Right kidney (tissue), 1 donor: ENCODE data around the gene TMEM87B.

ENCODE experiments used
- DNase-seq: peaks from one replicate; pipeline ENCODE4 v3.0.0-alpha.2; 2016

TMEM87B gene

DNA sequence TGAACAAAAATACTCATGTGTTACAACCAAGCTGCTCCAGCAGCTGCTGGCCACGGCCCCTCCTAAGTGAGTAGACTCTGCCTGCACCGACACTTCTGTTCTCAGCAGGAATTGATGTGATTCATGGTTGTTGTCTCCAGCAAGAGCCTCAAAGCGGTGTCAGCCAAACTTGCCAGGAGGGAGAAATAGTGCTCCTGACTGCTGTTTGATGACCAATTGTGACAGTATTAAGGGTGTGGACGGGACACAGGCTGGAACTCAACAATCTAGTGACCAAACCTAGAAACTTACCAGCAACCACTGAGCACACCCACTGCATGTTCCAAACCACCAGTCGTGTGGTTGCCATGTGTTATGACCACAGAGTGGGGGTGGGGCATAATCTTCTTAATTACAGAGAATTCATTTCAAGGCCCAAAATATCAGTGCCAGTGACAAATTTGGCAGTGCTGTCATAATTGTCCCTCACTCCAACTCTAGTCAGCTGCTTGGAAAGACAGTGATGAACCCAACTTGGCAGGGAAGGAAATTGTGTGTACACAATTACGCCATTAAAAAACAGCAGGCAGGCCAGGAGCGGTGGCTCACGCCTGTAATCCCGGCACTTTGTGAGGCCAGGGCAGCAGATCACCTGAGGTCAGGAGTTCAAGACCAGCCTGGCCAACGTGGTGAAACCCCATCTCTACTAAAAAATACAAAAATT is 113.5 kb downstream of the TMEM87B start:
- no peak for DNase-seq
